ENCODE data around the gene FFAR1.
A peak's percentile ranks its signal among the peaks of the same experiment; 100 is the strongest.

The FFAR1 gene

DNA sequence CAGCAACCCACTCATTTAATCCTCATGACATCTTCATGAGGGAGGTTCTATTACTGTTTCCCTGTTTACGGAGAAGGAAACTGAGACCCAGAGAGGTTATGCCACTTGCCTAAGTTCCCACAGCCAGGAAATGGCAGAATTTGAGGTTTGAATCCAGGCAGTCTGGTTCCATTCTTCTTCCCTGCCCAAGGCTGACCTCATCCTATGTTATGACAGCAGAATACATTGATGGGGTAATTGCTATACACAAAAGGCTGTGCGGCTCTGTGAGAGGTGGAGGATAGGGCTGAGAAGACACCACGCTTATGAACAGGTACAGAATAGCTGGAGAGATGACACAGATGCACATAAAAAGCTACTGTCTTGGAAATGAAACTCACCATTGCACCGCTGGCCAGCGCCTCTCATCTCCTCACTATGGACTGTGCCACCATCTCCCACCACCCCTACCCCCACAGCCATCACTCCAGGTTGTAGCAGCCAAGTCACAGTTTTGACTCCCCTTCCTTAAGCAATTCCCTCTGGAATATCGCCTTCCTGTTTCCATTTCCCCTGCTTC, 44.3 kb upstream of the FFAR1 start:
- POLR2A ChIA-PET = no interaction called here
- CTCF ChIA-PET = no interaction called here
- DNase-seq (ENCODE audit: extremely low spot score) = no peak
- no peak for TF ChIP-seq FOXK2 (IDR thresholded peaks at IDR 0.05)
- TF ChIP-seq NFRKB (IDR thresholded peaks at IDR 0.05) = no peak
- TF ChIP-seq LEF1 (IDR thresholded peaks at IDR 0.05; ENCODE audit: borderline replicate concordance) = no peak
- TF ChIP-seq, protein P1, sequence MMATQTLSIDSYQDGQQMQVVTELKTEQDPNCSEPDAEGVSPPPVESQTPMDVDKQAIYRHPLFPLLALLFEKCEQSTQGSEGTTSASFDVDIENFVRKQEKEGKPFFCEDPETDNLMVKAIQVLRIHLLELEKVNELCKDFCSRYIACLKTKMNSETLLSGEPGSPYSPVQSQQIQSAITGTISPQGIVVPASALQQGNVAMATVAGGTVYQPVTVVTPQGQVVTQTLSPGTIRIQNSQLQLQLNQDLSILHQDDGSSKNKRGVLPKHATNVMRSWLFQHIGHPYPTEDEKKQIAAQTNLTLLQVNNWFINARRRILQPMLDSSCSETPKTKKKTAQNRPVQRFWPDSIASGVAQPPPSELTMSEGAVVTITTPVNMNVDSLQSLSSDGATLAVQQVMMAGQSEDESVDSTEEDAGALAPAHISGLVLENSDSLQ (IDR thresholded peaks at IDR 0.05) = no peak
- TF ChIP-seq ZNF384 (IDR thresholded peaks at IDR 0.05) = no peak
- TF ChIP-seq L3MBTL2 (conservative IDR thresholded peaks at IDR 0.05) = no peak
- TF ChIP-seq FOXA1 (IDR thresholded peaks at IDR 0.05) = no peak
- no peak for TF ChIP-seq ELF4 (IDR thresholded peaks at IDR 0.05)
- TF ChIP-seq HDGF (IDR thresholded peaks at IDR 0.05; ENCODE audit: borderline replicate concordance) = no peak
- no peak for TF ChIP-seq SUZ12 (IDR thresholded peaks at IDR 0.05)
- TF ChIP-seq TARDBP (IDR thresholded peaks at IDR 0.05) = no peak
- no peak for TF ChIP-seq BHLHE40 (IDR thresholded peaks at IDR 0.05; ENCODE audit: borderline replicate concordance)
- no peak for TF ChIP-seq FOXM1 (IDR thresholded peaks at IDR 0.05; ENCODE audit: borderline replicate concordance)
- TF ChIP-seq CTBP1 (IDR thresholded peaks at IDR 0.05; ENCODE audit: borderline replicate concordance) = no peak
- TF ChIP-seq ARNT (IDR thresholded peaks at IDR 0.05) = no peak
- no peak for TF ChIP-seq SP1 (IDR thresholded peaks at IDR 0.05)

DNA sequence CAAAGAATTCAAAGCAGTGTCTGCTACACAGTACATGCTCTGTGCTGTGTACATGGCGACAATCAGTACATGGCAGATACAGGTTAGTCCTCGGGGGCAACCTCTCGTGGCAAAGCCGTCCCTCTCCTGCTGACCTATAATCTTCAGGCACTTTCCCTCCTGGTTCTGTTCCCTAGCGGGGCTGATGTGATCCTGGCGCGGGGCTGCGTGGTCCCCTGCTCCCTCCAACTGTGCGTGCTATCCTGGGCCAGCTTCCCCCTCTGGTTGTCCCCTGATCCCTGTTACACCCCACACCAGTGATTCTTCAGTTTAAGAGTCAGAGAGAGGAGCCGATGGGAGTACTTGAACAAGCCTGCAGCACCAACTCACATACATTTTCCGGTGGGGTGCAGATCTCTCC, 43.7 kb upstream of the FFAR1 start:
- TF ChIP-seq TARDBP (IDR thresholded peaks at IDR 0.05) (no peak), FOXM1 (IDR thresholded peaks at IDR 0.05; ENCODE audit: borderline replicate concordance) (no peak), ELF4 (IDR thresholded peaks at IDR 0.05) (no peak), CTBP1 (IDR thresholded peaks at IDR 0.05; ENCODE audit: borderline replicate concordance) (no peak), NFRKB (IDR thresholded peaks at IDR 0.05) (no peak), LEF1 (IDR thresholded peaks at IDR 0.05; ENCODE audit: borderline replicate concordance) (no peak), HDGF (IDR thresholded peaks at IDR 0.05; ENCODE audit: borderline replicate concordance) (no peak), L3MBTL2 (conservative IDR thresholded peaks at IDR 0.05) (no peak), SUZ12 (IDR thresholded peaks at IDR 0.05) (no peak), FOXK2 (IDR thresholded peaks at IDR 0.05) (no peak)
- DNase-seq (ENCODE audit: extremely low spot score) = no peak
- ChIA-PET CTCF (no interaction called here), POLR2A (no interaction called here)

DNA sequence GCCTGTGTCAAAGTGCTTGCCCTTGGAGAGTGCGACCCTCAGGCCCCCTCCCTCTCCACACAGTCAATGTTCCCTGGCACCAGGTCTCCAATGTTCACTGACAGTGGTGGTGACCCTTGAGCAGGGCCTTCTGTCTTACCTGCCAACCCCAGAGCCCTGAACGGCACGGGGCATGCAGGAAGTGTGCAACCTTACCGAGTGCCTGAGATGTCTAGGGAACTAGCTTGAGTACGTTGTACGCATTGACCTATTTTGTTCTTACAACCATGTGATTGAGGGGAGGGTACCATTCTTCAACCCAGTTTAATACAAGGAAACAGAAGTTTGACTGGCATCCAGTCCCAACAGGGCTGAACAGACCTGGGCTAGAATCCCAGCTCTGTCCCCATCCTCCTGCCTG, 42.5 kb upstream of the FFAR1 start:
- TF ChIP-seq, protein P1 (IDR thresholded peaks at IDR 0.05) = no peak
- TF ChIP-seq FOXK2 (IDR thresholded peaks at IDR 0.05) (no peak), TARDBP (IDR thresholded peaks at IDR 0.05) (no peak), L3MBTL2 (conservative IDR thresholded peaks at IDR 0.05) (no peak), ELF4 (IDR thresholded peaks at IDR 0.05) (no peak), NFRKB (IDR thresholded peaks at IDR 0.05) (no peak), HDGF (IDR thresholded peaks at IDR 0.05; ENCODE audit: borderline replicate concordance) (no peak), LEF1 (IDR thresholded peaks at IDR 0.05; ENCODE audit: borderline replicate concordance) (no peak), ARNT (IDR thresholded peaks at IDR 0.05) (no peak), FOXM1 (IDR thresholded peaks at IDR 0.05; ENCODE audit: borderline replicate concordance) (no peak), SP1 (IDR thresholded peaks at IDR 0.05) (no peak), ZNF384 (IDR thresholded peaks at IDR 0.05) (no peak), SUZ12 (IDR thresholded peaks at IDR 0.05) (no peak), FOXA1 (IDR thresholded peaks at IDR 0.05) (no peak), BHLHE40 (IDR thresholded peaks at IDR 0.05; ENCODE audit: borderline replicate concordance) (no peak), CTBP1 (IDR thresholded peaks at IDR 0.05; ENCODE audit: borderline replicate concordance) (no peak)
- POLR2A ChIA-PET = no interaction called here
- CTCF ChIA-PET = no interaction called here
- no peak for DNase-seq (ENCODE audit: extremely low spot score)

DNA sequence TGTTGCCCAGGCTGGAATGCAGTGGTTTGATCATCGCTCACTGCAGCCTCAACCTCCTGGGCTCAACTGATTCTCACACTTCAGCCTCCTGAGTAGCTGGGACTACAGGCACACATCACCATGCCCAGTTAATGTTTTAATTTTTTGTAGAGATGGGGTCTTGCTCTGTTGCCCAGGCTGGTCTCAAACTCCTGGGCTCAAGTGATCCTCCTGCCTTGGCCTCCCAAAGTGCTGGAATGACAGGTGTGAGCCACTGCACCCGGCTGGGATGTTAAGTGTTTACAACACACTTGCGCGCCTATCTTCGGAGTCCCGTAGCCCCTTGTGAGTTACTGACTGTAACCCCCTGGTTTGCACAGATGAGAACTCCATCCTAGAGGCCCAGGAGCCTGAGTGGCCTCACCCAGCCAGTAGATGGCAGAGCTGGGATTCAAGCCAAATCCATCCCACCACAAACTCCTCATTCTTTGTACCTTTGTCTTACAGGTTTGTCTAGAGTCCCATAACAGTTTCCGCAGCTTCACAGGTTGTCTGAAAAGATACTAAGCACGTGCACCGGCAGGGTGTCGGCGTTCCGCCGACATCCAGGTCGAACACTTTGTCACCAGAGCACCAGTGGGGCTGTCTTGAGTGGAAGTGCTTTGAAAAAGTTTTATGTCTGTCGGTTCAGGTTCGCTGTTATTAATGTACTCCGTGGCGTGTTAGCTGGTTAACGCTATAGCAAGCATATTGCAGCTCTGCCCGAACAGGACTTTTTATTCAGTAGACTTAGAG, 41.0 kb upstream of the FFAR1 start:
- POLR2A ChIA-PET = no interaction called here
- DNase-seq (ENCODE audit: extremely low spot score) = peak; percentile 48

DNA sequence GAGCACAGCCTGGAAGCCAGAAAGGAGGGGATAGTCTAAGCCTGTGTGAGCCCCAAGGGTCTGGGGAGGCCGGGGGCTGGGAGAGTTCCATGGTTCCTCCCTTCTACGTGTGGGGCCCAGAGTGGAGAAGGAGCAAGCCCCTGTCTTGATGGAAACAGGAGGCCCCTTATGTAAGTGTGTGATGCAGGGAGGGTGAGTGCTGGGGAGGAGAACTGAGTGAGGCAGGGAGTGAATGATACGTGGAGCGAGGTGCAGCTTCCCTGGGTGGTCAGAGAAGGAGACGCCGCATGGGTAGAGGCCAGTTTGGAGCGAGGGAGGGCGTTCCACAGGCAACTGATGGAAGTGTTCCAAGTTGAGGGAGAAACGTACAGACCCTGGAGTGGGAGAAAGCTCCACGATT, 39.8 kb upstream of the FFAR1 start:
- TF ChIP-seq FOXK2 (IDR thresholded peaks at IDR 0.05) (no peak), FOXM1 (IDR thresholded peaks at IDR 0.05; ENCODE audit: borderline replicate concordance) (no peak), ARNT (IDR thresholded peaks at IDR 0.05) (no peak), FOXA1 (IDR thresholded peaks at IDR 0.05) (no peak), LEF1 (IDR thresholded peaks at IDR 0.05; ENCODE audit: borderline replicate concordance) (no peak), BHLHE40 (IDR thresholded peaks at IDR 0.05; ENCODE audit: borderline replicate concordance) (no peak), TARDBP (IDR thresholded peaks at IDR 0.05) (no peak), SP1 (IDR thresholded peaks at IDR 0.05) (no peak), ELF4 (IDR thresholded peaks at IDR 0.05) (no peak), L3MBTL2 (conservative IDR thresholded peaks at IDR 0.05) (no peak), SUZ12 (IDR thresholded peaks at IDR 0.05) (no peak), ZNF384 (IDR thresholded peaks at IDR 0.05) (no peak)
- TF ChIP-seq, protein P1 (IDR thresholded peaks at IDR 0.05) = no peak
- ChIA-PET CTCF (interaction anchor here (0.6 kb wide), 1 partner anchor 110 kb away, joined by 3 read pairs; no protein-coding TSS in a partner anchor), POLR2A (no interaction called here)
- no peak for DNase-seq (ENCODE audit: extremely low spot score)

More for the DNA sequence above, 41.0 kb upstream of the FFAR1 start:
- TF ChIP-seq LEF1 (IDR thresholded peaks at IDR 0.05; ENCODE audit: borderline replicate concordance) = no peak
- no peak for TF ChIP-seq L3MBTL2 (conservative IDR thresholded peaks at IDR 0.05)
- TF ChIP-seq ZNF384 (IDR thresholded peaks at IDR 0.05) = no peak
- TF ChIP-seq BHLHE40 (IDR thresholded peaks at IDR 0.05; ENCODE audit: borderline replicate concordance) = no peak
- TF ChIP-seq ARNT (IDR thresholded peaks at IDR 0.05) = no peak
- TF ChIP-seq ELF4 (IDR thresholded peaks at IDR 0.05) = no peak
- TF ChIP-seq, protein P1 (IDR thresholded peaks at IDR 0.05) = no peak
- no peak for TF ChIP-seq FOXA1 (IDR thresholded peaks at IDR 0.05)
- TF ChIP-seq CTBP1 (IDR thresholded peaks at IDR 0.05; ENCODE audit: borderline replicate concordance) = no peak
- TF ChIP-seq NFRKB (IDR thresholded peaks at IDR 0.05) = no peak
- no peak for TF ChIP-seq FOXM1 (IDR thresholded peaks at IDR 0.05; ENCODE audit: borderline replicate concordance)
- no peak for TF ChIP-seq SUZ12 (IDR thresholded peaks at IDR 0.05)
- no peak for TF ChIP-seq HDGF (IDR thresholded peaks at IDR 0.05; ENCODE audit: borderline replicate concordance)
- no peak for TF ChIP-seq SP1 (IDR thresholded peaks at IDR 0.05)
- TF ChIP-seq TARDBP (IDR thresholded peaks at IDR 0.05) = no peak
- no peak for TF ChIP-seq FOXK2 (IDR thresholded peaks at IDR 0.05)
- CTCF ChIA-PET = no interaction called here
